Sigmoid colon (tissue), 7 donors: ENCODE measurements around the gene GBX1. TPM values are rescaled to one million over a fixed set of nuclear protein-coding genes. Genes with fewer than 3 reads are reported as not detected.

ENCODE experiments used
- DNase-seq: peaks from one replicate; pipeline ENCODE4 v3.0.0-alpha.2; 2019
- H3K27ac ChIP-seq, 4 donors: fragments of 200-600 bp; sonication (generic); one replicate each; pipeline ENCODE4 v1.5.1; 2016 to 2019; ENCODE audit warnings: mild to moderate bottlenecking in 1 of 4
- H3K27me3 ChIP-seq, 3 donors: fragments of 200-600 bp; sonication (generic); one replicate each; pipeline ENCODE4 v1.5.1; 2019; ENCODE audit warnings: mild to moderate bottlenecking in 1 of 3
- H3K36me3 ChIP-seq, 4 donors: fragments of 200-600 bp; sonication (generic); one replicate each; pipeline ENCODE4 v1.5.1; 2016 to 2019
- H3K4me1 ChIP-seq, 4 donors: fragments of 200-600 bp; sonication (generic); one replicate each; pipeline ENCODE4 v1.5.1; 2017 to 2019
- H3K4me3 ChIP-seq, 4 donors: fragments of 200-600 bp; sonication (generic); one replicate each; pipeline ENCODE4 v1.5.1; 2017 to 2019; ENCODE audit warnings: mild to moderate bottlenecking in 2 of 4, moderate library complexity in 1 of 4
- H3K9me3 ChIP-seq, 4 donors: fragments of 200-600 bp in 3 of 4; sonication (generic) in 3 of 4; one replicate each; pipeline versions ENCODE4 v1.5.1 to v1.6.1; 2013 to 2019
- EP300 ChIP-seq, 4 donors: sonication (generic); formaldehyde crosslinking; IDR thresholded peaks; one replicate each; pipeline ENCODE4 v1.6.1; 2017; ENCODE audit warnings: antibody characterized with exemption in 4 of 4
- POLR2A ChIP-seq, 2 donors: fragments of 450-650 bp; IDR thresholded peaks; one replicate each; pipeline ENCODE4 v1.6.1; 2016; ENCODE audit warnings: antibody characterized with exemption in 2 of 2, mild to moderate bottlenecking in 2 of 2, moderate library complexity in 2 of 2
- POLR2AphosphoS5 ChIP-seq, 4 donors: sonication (generic); formaldehyde crosslinking; IDR thresholded peaks; one replicate each; pipeline ENCODE4 v1.6.1; 2017; ENCODE audit warnings: antibody characterized with exemption in 4 of 4
- WGBS, 2 donors: extraction: QIAGEN DNeasy Blood & Tissue Kit; methylation state at CpG; one replicate each; pipeline ENCODE4 v1.1.7; 2013; 5-methylcytosine and 5-hydroxymethylcytosine counted together
- intact Hi-C: fragments of 100-400 bp; cut with DNase I; formaldehyde crosslinking; loops from one replicate; pipeline ENCODE4 v1.15.1; 2023
- polyA plus RNA-seq, 3 donors: library from polyadenylated mRNA; stranded (reverse); fragments of 200-250 nt; gene quantifications; one replicate each; pipeline ENCODE4 v1.2.3, GENCODE V29; 2013
- total RNA-seq, 4 donors: library from RNA; depleted of rRNA; stranded (reverse); fragments of >200 nt; gene quantifications; one replicate each; pipeline ENCODE4 v1.1.0, GENCODE V29; 2016
- TF ChIP-seq, protein P1 (sequence below), 4 experiments: fragments of 450-650 bp in 3 of 4; fragments of 200-600 bp in 1 of 4; IDR thresholded peaks; one replicate each; pipeline ENCODE4 v1.5.1; 2016 to 2019; ENCODE audit warnings: antibody characterized with exemption in 4 of 4, mild to moderate bottlenecking in 3 of 4, moderate library complexity in 2 of 4
- donor health status: healthy with polysubstance abuse.
- donor health status: Bipolar disorder and iron deficiency.
- donor health status: healthy.

GBX1 gene
- total and polyA plus RNA-seq, 7 donors = not detected

DNA sequence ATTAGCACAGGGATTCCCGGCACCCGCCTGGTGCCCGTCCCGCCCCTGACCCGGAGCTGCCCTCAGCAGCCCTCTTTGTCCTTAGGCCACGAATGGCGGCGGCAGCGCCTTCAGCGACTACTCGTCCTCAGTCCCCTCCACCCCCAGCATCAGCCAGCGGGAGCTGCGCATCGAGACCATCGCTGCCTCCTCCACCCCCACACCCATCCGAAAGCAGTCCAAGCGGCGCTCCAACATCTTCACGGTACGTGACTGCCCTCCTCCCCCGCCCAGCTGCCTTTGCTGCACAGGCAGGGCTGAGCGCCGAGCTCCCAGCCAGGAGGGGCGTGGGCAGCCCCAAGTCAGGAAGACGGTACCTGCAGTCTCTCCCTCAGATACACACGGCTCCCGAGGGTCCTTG is 47.6 kb downstream of the GBX1 start:
- no peak for TF ChIP-seq POLR2A (IDR thresholded peaks at IDR 0.05)
- no peak for TF ChIP-seq EP300 (IDR thresholded peaks at IDR 0.05)
- no peak for TF ChIP-seq POLR2AphosphoS5 (IDR thresholded peaks at IDR 0.05)
- TF ChIP-seq, protein P1, sequence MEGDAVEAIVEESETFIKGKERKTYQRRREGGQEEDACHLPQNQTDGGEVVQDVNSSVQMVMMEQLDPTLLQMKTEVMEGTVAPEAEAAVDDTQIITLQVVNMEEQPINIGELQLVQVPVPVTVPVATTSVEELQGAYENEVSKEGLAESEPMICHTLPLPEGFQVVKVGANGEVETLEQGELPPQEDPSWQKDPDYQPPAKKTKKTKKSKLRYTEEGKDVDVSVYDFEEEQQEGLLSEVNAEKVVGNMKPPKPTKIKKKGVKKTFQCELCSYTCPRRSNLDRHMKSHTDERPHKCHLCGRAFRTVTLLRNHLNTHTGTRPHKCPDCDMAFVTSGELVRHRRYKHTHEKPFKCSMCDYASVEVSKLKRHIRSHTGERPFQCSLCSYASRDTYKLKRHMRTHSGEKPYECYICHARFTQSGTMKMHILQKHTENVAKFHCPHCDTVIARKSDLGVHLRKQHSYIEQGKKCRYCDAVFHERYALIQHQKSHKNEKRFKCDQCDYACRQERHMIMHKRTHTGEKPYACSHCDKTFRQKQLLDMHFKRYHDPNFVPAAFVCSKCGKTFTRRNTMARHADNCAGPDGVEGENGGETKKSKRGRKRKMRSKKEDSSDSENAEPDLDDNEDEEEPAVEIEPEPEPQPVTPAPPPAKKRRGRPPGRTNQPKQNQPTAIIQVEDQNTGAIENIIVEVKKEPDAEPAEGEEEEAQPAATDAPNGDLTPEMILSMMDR (IDR thresholded peaks at IDR 0.05) = no peak
- Histone ChIP-seq H3K27me3 (no peaks in the 10 kb centered on the region), H3K9me3 (no peaks in the 10 kb centered on the region), H3K4me3 (no peak overlapping the region), H3K4me1 (peaks cover 0 to 16% (median 10%) of the 10 kb centered on the region in 4 donors), H3K36me3 (peaks cover 21 to 72% (median 48%) of the 10 kb centered on the region in 4 donors), H3K27ac (no peak overlapping the region)
- no peak for DNase-seq
- WGBS, 2 donors = 92 to 94% methylated on average over 27 of the region's 27 CpGs
- intact Hi-C loops = no loop called here

- DNase-seq = no peak
- Histone ChIP-seq H3K4me1 (peaks cover 0 to 17% (median 16%) of the 10 kb centered on the region in 4 donors), H3K9me3 (no peaks in the 10 kb centered on the region), H3K4me3 (no peak overlapping the region), H3K27ac (no peak overlapping the region), H3K36me3 (peaks cover 21 to 66% (median 45%) of the 10 kb centered on the region in 4 donors), H3K27me3 (no peaks in the 10 kb centered on the region)
- TF ChIP-seq POLR2A (IDR thresholded peaks at IDR 0.05) (no peak), POLR2AphosphoS5 (IDR thresholded peaks at IDR 0.05) (no peak)
- 92 to 97% methylated on average over 13 of the region's 13 CpGs for WGBS, 2 donors
- intact Hi-C loops = no loop called here
These were observed 48.5 kb downstream of the GBX1 start for GRCh38 chr7:151119055-151119415.

DNA sequence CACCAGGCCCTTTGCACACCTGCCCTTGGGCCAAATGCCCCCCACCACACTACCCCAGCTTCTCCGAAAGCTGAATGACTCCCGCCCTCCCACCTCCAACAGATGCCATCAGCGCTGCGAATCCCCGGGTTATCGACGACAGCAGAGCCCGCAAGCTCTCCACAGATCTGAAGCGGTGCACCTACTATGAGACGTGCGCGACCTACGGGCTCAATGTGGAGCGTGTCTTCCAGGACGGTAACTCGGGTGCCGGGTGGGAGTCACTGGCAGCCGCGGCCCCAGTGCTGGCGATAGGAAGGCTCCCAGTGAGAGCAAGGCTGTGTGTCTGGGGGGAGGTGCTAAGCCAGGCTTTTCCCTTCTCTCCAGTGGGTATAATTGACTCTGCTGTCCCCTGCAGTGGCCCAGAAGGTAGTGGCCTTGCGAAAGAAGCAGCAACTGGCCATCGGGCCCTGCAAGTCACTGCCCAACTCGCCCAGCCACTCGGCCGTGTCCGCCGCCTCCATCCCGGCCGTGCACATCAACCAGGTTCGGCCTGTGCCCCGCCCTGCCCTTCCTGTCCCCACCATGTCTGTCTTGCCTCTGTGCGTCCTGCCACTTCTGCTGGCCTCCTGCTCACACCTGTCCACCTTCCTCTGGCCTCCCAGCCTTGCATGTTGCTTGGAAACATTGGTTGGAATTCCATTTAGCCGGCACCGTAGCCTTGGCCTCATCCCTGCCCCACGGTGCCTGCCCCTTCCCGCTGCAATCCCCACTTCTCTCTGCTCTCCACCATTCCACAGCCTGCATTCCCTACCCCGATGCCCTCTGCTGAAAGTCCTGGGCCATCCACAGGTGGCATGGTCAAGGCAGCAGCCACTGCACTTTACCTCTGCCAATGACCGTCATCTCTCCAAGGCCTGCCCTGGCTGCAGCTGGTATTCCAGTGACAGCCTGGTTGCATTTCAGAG is 49.1 kb downstream of the GBX1 start:
- Histone ChIP-seq H3K36me3 (peaks cover 21 to 62% (median 41%) of the 10 kb centered on the region in 4 donors), H3K4me3 (no peak overlapping the region), H3K4me1 (peaks cover 0 to 23% (median 22%) of the 10 kb centered on the region in 4 donors), H3K9me3 (no peaks in the 10 kb centered on the region), H3K27me3 (no peaks in the 10 kb centered on the region), H3K27ac (no peak overlapping the region)
- no peak for DNase-seq
- 95 to 97% methylated on average over 38 of the region's 38 CpGs for WGBS, 2 donors
- intact Hi-C loops = no loop called here
- TF ChIP-seq, protein P1 (IDR thresholded peaks at IDR 0.05) = no peak
- TF ChIP-seq POLR2A (IDR thresholded peaks at IDR 0.05) (no peak), POLR2AphosphoS5 (IDR thresholded peaks at IDR 0.05) (no peak), EP300 (IDR thresholded peaks at IDR 0.05) (no peak)

DNA sequence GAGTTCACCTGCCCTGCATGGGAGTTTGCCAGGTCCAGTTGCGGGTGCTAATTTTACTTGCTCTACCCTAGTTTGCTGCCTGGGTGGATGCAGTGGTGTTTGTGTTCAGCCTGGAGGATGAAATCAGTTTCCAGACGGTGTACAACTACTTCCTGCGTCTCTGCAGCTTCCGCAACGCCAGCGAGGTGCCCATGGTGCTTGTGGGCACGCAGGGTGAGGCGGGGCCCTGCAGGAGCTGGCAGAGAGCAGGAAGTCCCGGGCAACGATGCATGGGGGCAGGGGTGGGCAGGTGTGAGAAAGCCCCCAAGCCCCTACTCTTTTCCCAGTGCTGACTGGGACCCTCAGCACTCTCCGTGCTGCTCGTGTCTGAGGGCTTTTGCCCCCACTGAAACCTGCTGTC is 49.9 kb downstream of the GBX1 start:
- TF ChIP-seq POLR2AphosphoS5 (IDR thresholded peaks at IDR 0.05) (no peak), EP300 (IDR thresholded peaks at IDR 0.05) (no peak), POLR2A (IDR thresholded peaks at IDR 0.05) (no peak)
- TF ChIP-seq, protein P1 (IDR thresholded peaks at IDR 0.05) = no peak
- 80 to 89% methylated on average over 12 of the region's 12 CpGs for WGBS, 2 donors
- no peak overlapping the region for H3K27ac ChIP-seq
- H3K4me3 ChIP-seq = no peak overlapping the region
- intact Hi-C loops = no loop called here
- H3K4me1 ChIP-seq = peaks cover 0 to 29% (median 27%) of the 10 kb centered on the region in 4 donors
- no peaks in the 10 kb centered on the region for H3K27me3 ChIP-seq
- no peaks in the 10 kb centered on the region for H3K9me3 ChIP-seq
- no peak for DNase-seq
- peaks cover 21 to 54% (median 36%) of the 10 kb centered on the region in 4 donors for H3K36me3 ChIP-seq

GRCh38 chr7:151116603-151117440 is 50.7 kb downstream of the GBX1 start:
- Histone ChIP-seq H3K27me3 (no peaks in the 10 kb centered on the region), H3K4me1 (peaks cover 0 to 29% (median 27%) of the 10 kb centered on the region in 4 donors), H3K9me3 (no peaks in the 10 kb centered on the region), H3K4me3 (no peak overlapping the region), H3K27ac (no peak overlapping the region), H3K36me3 (peaks cover 20 to 46% (median 33%) of the 10 kb centered on the region in 4 donors)
- intact Hi-C loops = no loop called here
- no peak for DNase-seq
- 91 to 93% methylated on average over 27 of the region's 27 CpGs for WGBS, 2 donors
- TF ChIP-seq, protein P1 (IDR thresholded peaks at IDR 0.05) = no peak
- TF ChIP-seq POLR2AphosphoS5 (IDR thresholded peaks at IDR 0.05) (no peak), POLR2A (IDR thresholded peaks at IDR 0.05) (no peak), EP300 (IDR thresholded peaks at IDR 0.05) (no peak)
